OCI-LY7 (cell line): ENCODE measurements around the gene C17orf50. TPM values are rescaled to one million over a fixed set of nuclear protein-coding genes. Genes with fewer than 3 reads are reported as not detected.
A peak's percentile ranks its signal among the peaks of the same experiment; 100 is the strongest.

Experiments used
- BruUV-seq: library from RNA; stranded (reverse); fragments of 400-500 nt; replicated peaks from 2 replicates; lab custom pipeline; 2021; lab: Mats Ljungman, UMichigan
- CTCF ChIA-PET: fragments of 300-600 bp; sonication (Branson Sonifier 250); formaldehyde crosslinking; loops from one replicate; lab custom pipeline; 2022; ENCODE audit warnings: antibody characterized with exemption; ENCODE audit not compliant: unreplicated experiment; lab: Charles Lee
- POLR2A ChIA-PET: fragments of 300-600 bp; sonication (Branson Sonifier 250); formaldehyde crosslinking; loops from one replicate; lab custom pipeline; 2022; ENCODE audit warnings: antibody characterized with exemption; lab: Charles Lee
- DNase-seq: peaks from one replicate; pipeline ENCODE4 v3.0.0-alpha.2; 2015; ENCODE audit warnings: low spot score
- H2AFZ ChIP-seq: fragments of 200-600 bp; sonication (generic), shearing (Covaris generic); 2 replicates; pipeline ENCODE4 v1.6.1; 2014; ENCODE audit warnings: mild to moderate bottlenecking, antibody characterized with exemption, low read length, moderate library complexity
- H3K27ac ChIP-seq: fragments of 200-600 bp; sonication (generic); 2 replicates; pipeline ENCODE4 v1.5.1; 2014; ENCODE audit warnings: mixed run types, low read depth, mild to moderate bottlenecking, moderate library complexity, low read length, inconsistent platforms; ENCODE audit not compliant: poor library complexity, severe bottlenecking
- H3K36me3 ChIP-seq: fragments of 200-600 bp; sonication (generic); 2 replicates; pipeline ENCODE4 v1.6.1; 2014; ENCODE audit warnings: mild to moderate bottlenecking, antibody characterized with exemption, low read length, moderate library complexity, mixed read lengths; ENCODE audit not compliant: insufficient read depth
- H3K4me1 ChIP-seq: fragments of 200-600 bp; sonication (generic); 2 replicates; pipeline ENCODE4 v1.5.1; 2014; ENCODE audit warnings: mild to moderate bottlenecking, low read length; ENCODE audit not compliant: insufficient read depth, poor library complexity, severe bottlenecking
- H3K4me2 ChIP-seq: fragments of 200-600 bp; sonication (generic); 2 replicates; pipeline ENCODE4 v1.6.1; 2014; ENCODE audit warnings: mild to moderate bottlenecking, low read length
- H3K4me3 ChIP-seq: fragments of 200-600 bp; sonication (generic); 2 replicates; pipeline ENCODE4 v1.5.1; 2014; ENCODE audit warnings: mild to moderate bottlenecking, low read depth, low read length; ENCODE audit not compliant: poor library complexity, severe bottlenecking
- H3K79me2 ChIP-seq: fragments of 200-600 bp; sonication (generic); 2 replicates; pipeline ENCODE4 v1.6.1; 2016; ENCODE audit warnings: low read depth, mild to moderate bottlenecking, low read length, moderate library complexity, mixed read lengths; ENCODE audit not compliant: insufficient read depth
- H3K9me2 ChIP-seq: fragments of 200-600 bp; sonication (generic); 2 replicates; pipeline ENCODE4 v1.6.1; 2016; ENCODE audit warnings: mild to moderate bottlenecking, low read length, mixed read lengths; ENCODE audit not compliant: insufficient read depth
- H3K9me3 ChIP-seq: fragments of 200-600 bp; sonication (generic); 2 replicates; pipeline ENCODE4 v1.6.1; 2014; ENCODE audit warnings: mild to moderate bottlenecking, mixed run types, low read length, mixed read lengths
- H4K20me1 ChIP-seq: fragments of 200-600 bp; sonication (generic); 2 replicates; pipeline ENCODE4 v1.6.1; 2014; ENCODE audit warnings: mild to moderate bottlenecking, antibody characterized with exemption, low read length, moderate library complexity, mixed read lengths; ENCODE audit not compliant: insufficient read depth
- CTCF ChIP-seq: fragments of 200-600 bp; sonication (generic); conservative IDR thresholded peaks from 2 replicates; pipeline ENCODE4 v1.5.1; 2014; ENCODE audit warnings: mild to moderate bottlenecking, antibody characterized with exemption, low read length, moderate library complexity, mixed read lengths
- EZH2phosphoT487 ChIP-seq: fragments of 200-600 bp; sonication (generic); IDR thresholded peaks from 2 replicates; pipeline ENCODE4 v1.6.1; 2018; ENCODE audit warnings: low read depth, borderline replicate concordance, mild to moderate bottlenecking, mixed run types, antibody characterized with exemption, low read length, moderate library complexity, mixed read lengths
- intact Hi-C: fragments of 100-400 bp; cut with micrococcal nuclease; formaldehyde crosslinking; loops from one replicate; pipeline ENCODE4 v1.10.0; 2022; ENCODE audit not compliant: unreplicated experiment
- total RNA-seq, 2 experiments: library from RNA; depleted of rRNA in 1 of 2; stranded (reverse); fragments of >200 nt in 1 of 2; shearing (Covaris generic) in 1 of 2; gene quantifications; 2 replicates each; pipeline ENCODE4 v1.2.3, GENCODE V29; 2014 to 2022

C17orf50 gene
- total RNA-seq, 2 experiments from 2014 or later = not detected

GRCh38 chr17:35726127-35726952, 34.3 kb upstream of the C17orf50 start:
- POLR2A ChIA-PET = interaction anchor here (0.6 to 1.5 kb wide), 2 partner anchors 14 to 19 kb away, joined by 3 to 6 read pairs; no protein-coding TSS in a partner anchor
- intact Hi-C loops = no loop called here
- TF ChIP-seq CTCF (no peak), EZH2phosphoT487 (no peak)
- no TSS peak for BruUV-seq
- Histone ChIP-seq H4K20me1 (no peaks in the 10 kb centered on the region), H3K9me3 (no peaks in the 10 kb centered on the region), H2AFZ (no peak overlapping the region), H3K4me1 (peaks cover 24% of the 10 kb centered on the region), H3K4me2 (peak overlapping the region; percentile 55), H3K79me2 (no peaks in the 10 kb centered on the region), H3K27ac (peak overlapping the region; percentile 32), H3K4me3 (no peak overlapping the region), H3K36me3 (peaks cover 35% of the 10 kb centered on the region), H3K9me2 (no peaks in the 10 kb centered on the region)
- CTCF ChIA-PET = no interaction called here
- DNase-seq = peak; percentile 34

GRCh38 chr17:35726953-35727460, 33.7 kb upstream of the C17orf50 start:
- no peaks in the 10 kb centered on the region for H3K9me3 ChIP-seq
- H3K4me3 ChIP-seq = no peak overlapping the region
- H3K4me2 ChIP-seq = peak overlapping the region; percentile 55
- no TSS peak for BruUV-seq
- no peaks in the 10 kb centered on the region for H4K20me1 ChIP-seq
- H3K36me3 ChIP-seq = peaks cover 35% of the 10 kb centered on the region; the same call in 1 of the 2 replicates
- no peak for TF ChIP-seq EZH2phosphoT487
- TF ChIP-seq CTCF = no peak
- no peak for DNase-seq
- H3K79me2 ChIP-seq = no peaks in the 10 kb centered on the region
- no peak overlapping the region for H2AFZ ChIP-seq
- H3K9me2 ChIP-seq = no peaks in the 10 kb centered on the region
- POLR2A ChIA-PET = interaction anchor here (1.5 kb wide), 1 partner anchor 13 kb away, joined by 3 read pairs; no protein-coding TSS in a partner anchor
- CTCF ChIA-PET = no interaction called here
- peak overlapping the region; percentile 32 for H3K27ac ChIP-seq
- peaks cover 24% of the 10 kb centered on the region for H3K4me1 ChIP-seq
- intact Hi-C loops = no loop called here

GRCh38 chr17:35727635-35728034, 33.1 kb upstream of the C17orf50 start:
- intact Hi-C loops = no loop called here
- CTCF ChIA-PET = no interaction called here
- H3K4me2 ChIP-seq = peak overlapping the region; percentile 55
- no peak for DNase-seq
- H3K4me3 ChIP-seq = no peak overlapping the region
- BruUV-seq = no TSS peak
- H3K9me2 ChIP-seq = no peaks in the 10 kb centered on the region
- POLR2A ChIA-PET = no interaction called here
- H4K20me1 ChIP-seq = no peaks in the 10 kb centered on the region
- H3K36me3 ChIP-seq = peaks cover 35% of the 10 kb centered on the region; the same call in 1 of the 2 replicates
- no peaks in the 10 kb centered on the region for H3K9me3 ChIP-seq
- no peak overlapping the region for H2AFZ ChIP-seq
- peak overlapping the region; percentile 32 for H3K27ac ChIP-seq
- H3K4me1 ChIP-seq = peaks cover 24% of the 10 kb centered on the region
- no peaks in the 10 kb centered on the region for H3K79me2 ChIP-seq
- TF ChIP-seq CTCF (no peak), EZH2phosphoT487 (no peak)
